Glutamatergic neuron (in vitro differentiated cells): Measurements from ENCODE around the gene MFAP2. TPM values are rescaled to one million over a fixed set of nuclear protein-coding genes. Genes with fewer than 3 reads are reported as not detected.

Experiments used
- DNase-seq: peaks from one replicate; pipeline ENCODE4 v3.0.0; 2022
- H3K27ac Mint-ChIP-seq: one replicate; pipeline ENCODE4 v1.8.0; 2020; ENCODE audit warnings: mild to moderate bottlenecking, mixed read lengths, inconsistent platforms; ENCODE audit not compliant: unreplicated experiment
- H3K27me3 Mint-ChIP-seq: one replicate; pipeline ENCODE4 v1.8.0; 2020; ENCODE audit warnings: mild to moderate bottlenecking, moderate library complexity, mixed read lengths, inconsistent platforms; ENCODE audit not compliant: unreplicated experiment
- H3K36me3 Mint-ChIP-seq: one replicate; pipeline ENCODE4 v1.8.0; 2020; ENCODE audit warnings: mild to moderate bottlenecking, mixed read lengths, inconsistent platforms; ENCODE audit not compliant: unreplicated experiment
- H3K4me1 Mint-ChIP-seq: one replicate; pipeline ENCODE4 v1.8.0; 2020; ENCODE audit warnings: mild to moderate bottlenecking, low read depth, mixed read lengths, inconsistent platforms; ENCODE audit not compliant: unreplicated experiment
- H3K4me3 Mint-ChIP-seq: one replicate; pipeline ENCODE4 v1.8.0; 2020; ENCODE audit warnings: mild to moderate bottlenecking, mixed read lengths, inconsistent platforms; ENCODE audit not compliant: unreplicated experiment
- H3K9me3 Mint-ChIP-seq: one replicate; pipeline ENCODE4 v1.8.0; 2020; ENCODE audit warnings: mild to moderate bottlenecking, moderate library complexity, mixed read lengths, inconsistent platforms; ENCODE audit not compliant: unreplicated experiment
- CTCF ChIP-seq: fragments of 200-600 bp; sonication (generic); IDR thresholded peaks from one replicate; pipeline ENCODE4 v1.5.0; 2021; ENCODE audit not compliant: partially characterized antibody, unreplicated experiment
- total RNA-seq: library from RNA; stranded (reverse); fragmentation: NEBNext Ultra II Directional; extraction: Animal tissue kit (Norgen Biotek cat#: 25700); gene quantifications from one replicate; pipeline ENCODE4 v1.2.1, GENCODE V29; 2021; ENCODE audit not compliant: unreplicated experiment

MFAP2 gene
- total RNA-seq, 1 donor from 2014 or later: 2.1 TPM

GRCh38 chr1:16927711-16928485 is 52.5 kb downstream of the MFAP2 start:
- Mint-ChIP-seq H3K36me3 (no peaks in the 10 kb centered on the region), H3K4me3 (no peak overlapping the region), H3K27ac (no peak overlapping the region)

GRCh38 chr1:16927256-16927655 is 53.2 kb downstream of the MFAP2 start:
- Mint-ChIP-seq H3K27me3 (peaks cover 19% of the 10 kb centered on the region), H3K4me3 (peak overlapping the region; percentile 13), H3K9me3 (peaks cover 18% of the 10 kb centered on the region), H3K36me3 (no peaks in the 10 kb centered on the region), H3K27ac (peak overlapping the region; percentile 34), H3K4me1 (peaks cover 27% of the 10 kb centered on the region)
- DNase-seq: no peak
- TF ChIP-seq CTCF: no peak

More at GRCh38 chr1:16927711-16928485, 52.5 kb downstream of the MFAP2 start:
- peaks cover 14% of the 10 kb centered on the region for H3K27me3 Mint-ChIP-seq
- peaks cover 14% of the 10 kb centered on the region for H3K9me3 Mint-ChIP-seq
- no peak for TF ChIP-seq CTCF
- peaks cover 27% of the 10 kb centered on the region for H3K4me1 Mint-ChIP-seq
- DNase-seq: no peak

GRCh38 chr1:16926491-16927073 is 53.8 kb downstream of the MFAP2 start:
- peaks cover 19% of the 10 kb centered on the region for H3K9me3 Mint-ChIP-seq
- no peak for TF ChIP-seq CTCF
- peak overlapping the region; percentile 13 for H3K4me3 Mint-ChIP-seq
- H3K36me3 Mint-ChIP-seq: no peaks in the 10 kb centered on the region
- H3K27me3 Mint-ChIP-seq: peaks cover 23% of the 10 kb centered on the region
- peak overlapping the region; percentile 34 for H3K27ac Mint-ChIP-seq
- peaks cover 27% of the 10 kb centered on the region for H3K4me1 Mint-ChIP-seq
- peak; percentile 67 for DNase-seq

GRCh38 chr1:16925635-16926490 is 54.6 kb downstream of the MFAP2 start:
- H3K4me3 Mint-ChIP-seq: peak overlapping the region; percentile 50
- no peak for DNase-seq
- H3K9me3 Mint-ChIP-seq: peaks cover 22% of the 10 kb centered on the region
- H3K36me3 Mint-ChIP-seq: no peaks in the 10 kb centered on the region
- H3K27me3 Mint-ChIP-seq: peaks cover 29% of the 10 kb centered on the region
- H3K4me1 Mint-ChIP-seq: peaks cover 34% of the 10 kb centered on the region
- no peak for TF ChIP-seq CTCF
- no peak overlapping the region for H3K27ac Mint-ChIP-seq
